Skeletal muscle tissue (tissue), 4 donors: ENCODE results near the gene ASB5. TPM values are rescaled to one million over a fixed set of nuclear protein-coding genes. Genes with fewer than 3 reads are reported as not detected.
"Not testable (repeated sequence)": the region's sequence is repeated elsewhere in the genome, so short reads cannot be mapped to it uniquely, and the experiment has no call there.

Source experiments
- H3K27ac ChIP-seq: one replicate; pipeline ENCODE4 v1.7.0; 2013; ENCODE audit warnings: mild to moderate bottlenecking, low read depth, low read length, inconsistent platforms
- H3K27me3 ChIP-seq, 3 donors: one replicate each; pipeline ENCODE4 v1.7.0; 2013; ENCODE audit warnings: low read length in 3 of 3; ENCODE audit not compliant: control insufficient read depth in 3 of 3, insufficient read depth in 3 of 3
- H3K36me3 ChIP-seq, 3 donors: one replicate each; pipeline ENCODE4 v1.7.0; 2013; ENCODE audit warnings: low read length in 3 of 3; ENCODE audit not compliant: control insufficient read depth in 3 of 3, insufficient read depth in 3 of 3
- H3K4me1 ChIP-seq, 3 donors: one replicate each; pipeline ENCODE4 v1.7.0; 2013; ENCODE audit warnings: low read length in 3 of 3, mild to moderate bottlenecking in 3 of 3; ENCODE audit not compliant: control insufficient read depth in 3 of 3, insufficient read depth in 3 of 3
- H3K4me3 ChIP-seq, 3 donors: one replicate each; pipeline ENCODE4 v1.7.0; 2013; ENCODE audit warnings: low read length in 3 of 3
- H3K9ac ChIP-seq, 3 donors: one replicate each; pipeline ENCODE4 v1.7.0; 2013; ENCODE audit warnings: low read length in 3 of 3, mild to moderate bottlenecking in 3 of 3, moderate library complexity in 2 of 3, low read depth in 1 of 3
- H3K9me3 ChIP-seq, 3 donors: one replicate each; pipeline ENCODE4 v1.7.0; 2013; ENCODE audit warnings: low read length in 3 of 3; ENCODE audit not compliant: control insufficient read depth in 3 of 3
- total RNA-seq: library from RNA; depleted of rRNA; stranded (reverse); fragments of >200 nt; gene quantifications from one replicate; pipeline ENCODE4 v1.2.3, GENCODE V29; 2014
- donor health status: Osteomylitis.

Gene ASB5
- total RNA-seq, 1 donor from 2014 or later: 77.8 TPM

- Histone ChIP-seq H3K27me3 (no peaks in the 10 kb centered on the region), H3K9ac (no peak overlapping the region), H3K4me3 (no peak overlapping the region), H3K36me3 (no peaks in the 10 kb centered on the region), H3K27ac (no peak overlapping the region), H3K9me3 (no peaks in the 10 kb centered on the region), H3K4me1 (no peaks in the 10 kb centered on the region)
These were observed 31.5 kb upstream of the ASB5 start for GRCh38 chr4:176300565-176300964.

GRCh38 chr4:176300036-176300435, 31.0 kb upstream of the ASB5 start:
- Histone ChIP-seq H3K9ac (no peak overlapping the region), H3K36me3 (no peaks in the 10 kb centered on the region), H3K4me1 (no peaks in the 10 kb centered on the region), H3K27me3 (no peaks in the 10 kb centered on the region), H3K4me3 (no peak overlapping the region), H3K27ac (no peak overlapping the region), H3K9me3 (no peaks in the 10 kb centered on the region)

DNA sequence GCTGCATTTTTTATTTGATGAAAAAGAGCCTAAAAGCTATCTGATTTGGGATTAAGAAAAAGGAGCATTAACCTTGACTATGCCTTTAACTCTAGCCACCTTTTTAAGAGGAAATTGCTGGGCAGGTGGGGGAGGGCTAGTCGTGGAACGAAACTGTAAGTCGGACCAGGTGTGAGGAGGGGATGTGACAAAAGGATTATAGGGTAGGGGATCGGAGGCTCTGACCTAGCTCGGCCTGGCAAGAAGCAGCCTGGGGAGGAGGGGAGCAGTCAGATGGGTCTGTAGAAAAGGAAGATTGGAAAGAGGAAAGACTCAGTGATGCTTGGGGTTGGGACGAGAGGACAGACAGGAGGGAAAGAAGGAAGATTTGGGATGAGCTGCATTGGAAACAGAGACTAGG, 29.6 kb upstream of the ASB5 start:
- Histone ChIP-seq H3K36me3 (no peaks in the 10 kb centered on the region), H3K27me3 (no peaks in the 10 kb centered on the region), H3K4me1 (no peaks in the 10 kb centered on the region)

DNA sequence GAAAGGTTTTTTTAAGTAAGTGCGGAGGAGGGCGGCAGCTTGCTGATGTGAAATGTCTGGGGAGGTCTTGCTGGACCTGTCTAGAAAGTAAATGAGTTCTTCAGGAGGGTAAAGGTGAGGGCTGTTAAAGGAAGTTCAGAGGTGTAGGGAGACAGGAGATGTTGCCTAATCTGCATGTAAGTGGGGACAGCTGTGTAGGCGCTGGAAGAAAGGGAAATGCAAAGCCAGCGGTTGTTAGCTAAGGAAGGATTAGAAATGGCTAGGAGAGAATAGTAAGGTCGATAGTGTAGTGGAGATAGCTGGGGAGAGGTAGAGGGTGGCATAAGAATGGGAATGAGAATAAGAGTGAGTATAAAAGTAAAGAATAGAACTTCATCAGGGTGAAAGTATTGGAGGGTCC, 26.9 kb upstream of the ASB5 start:
- not testable (repeated sequence) for H3K36me3 ChIP-seq, H3K9me3 ChIP-seq, H3K9ac ChIP-seq, H3K27me3 ChIP-seq, H3K4me1 ChIP-seq, H3K27ac ChIP-seq, H3K4me3 ChIP-seq

More for the DNA sequence above, 29.6 kb upstream of the ASB5 start:
- Histone ChIP-seq H3K27ac (no peak overlapping the region), H3K4me3 (no peak overlapping the region), H3K9me3 (no peaks in the 10 kb centered on the region), H3K9ac (no peak overlapping the region)

DNA sequence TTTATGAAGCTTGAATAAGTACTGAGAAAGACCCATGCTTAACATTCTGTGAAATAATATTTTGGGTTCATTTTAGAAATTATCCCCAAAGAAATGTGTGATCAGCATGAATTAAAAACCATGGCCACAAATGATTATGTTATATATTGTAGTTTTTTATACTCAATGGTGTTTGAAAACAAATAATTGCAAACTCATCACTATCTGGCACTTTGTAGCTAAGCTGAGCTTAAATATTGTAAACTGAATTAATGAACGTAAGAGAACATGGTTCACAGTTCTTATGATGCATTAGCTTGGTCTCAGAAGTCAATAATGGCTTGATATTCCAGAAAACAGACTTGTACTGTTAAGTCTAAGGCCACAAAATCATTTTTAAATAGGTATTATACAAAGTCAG, 24.6 kb upstream of the ASB5 start:
- no peaks in the 10 kb centered on the region for H3K36me3 ChIP-seq
- H3K4me3 ChIP-seq: no peak overlapping the region
- no peaks in the 10 kb centered on the region for H3K9me3 ChIP-seq
- H3K4me1 ChIP-seq: no peaks in the 10 kb centered on the region
- no peak overlapping the region for H3K9ac ChIP-seq
- H3K27me3 ChIP-seq: no peaks in the 10 kb centered on the region
- H3K27ac ChIP-seq: no peak overlapping the region

DNA sequence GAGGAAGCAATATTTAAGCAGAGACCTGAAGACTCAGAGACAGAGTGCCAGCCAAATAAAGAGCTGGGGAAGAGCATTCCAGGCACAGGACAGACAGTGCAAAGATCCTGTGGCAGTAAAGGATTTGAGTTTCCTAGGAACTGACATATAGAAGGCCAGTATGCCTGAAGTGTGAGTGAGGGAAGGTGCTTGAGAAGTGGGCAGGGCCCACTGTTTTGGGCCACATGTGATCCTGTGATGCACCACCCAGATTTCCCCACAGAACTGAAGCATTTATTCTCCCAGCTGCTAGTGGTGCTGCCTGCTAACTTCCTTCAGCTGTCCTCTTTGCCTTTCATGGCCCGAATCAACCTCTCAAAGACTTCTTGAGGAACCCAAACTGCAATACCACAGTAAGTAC, 23.9 kb upstream of the ASB5 start:
- H3K9me3 ChIP-seq: no peaks in the 10 kb centered on the region
- H3K27ac ChIP-seq: no peak overlapping the region
- H3K4me1 ChIP-seq: no peaks in the 10 kb centered on the region
- H3K4me3 ChIP-seq: no peak overlapping the region
- H3K36me3 ChIP-seq: no peaks in the 10 kb centered on the region
- no peaks in the 10 kb centered on the region for H3K27me3 ChIP-seq
- H3K9ac ChIP-seq: no peak overlapping the region

GRCh38 chr4:176291748-176292147, 22.7 kb upstream of the ASB5 start:
- no peaks in the 10 kb centered on the region for H3K9me3 ChIP-seq
- H3K36me3 ChIP-seq: no peaks in the 10 kb centered on the region
- H3K27me3 ChIP-seq: no peaks in the 10 kb centered on the region
- no peak overlapping the region for H3K4me3 ChIP-seq
- no peak overlapping the region for H3K9ac ChIP-seq
- no peak overlapping the region for H3K27ac ChIP-seq
- H3K4me1 ChIP-seq: peaks cover 0 to 1% (median under 1%) of the 10 kb centered on the region in 3 donors

- H3K27me3 ChIP-seq: no peaks in the 10 kb centered on the region
- H3K9me3 ChIP-seq: no peaks in the 10 kb centered on the region
- H3K9ac ChIP-seq: no peak overlapping the region
- H3K4me3 ChIP-seq: no peak overlapping the region
- peaks cover 0 to 6% (median 6%) of the 10 kb centered on the region in 3 donors for H3K4me1 ChIP-seq
- H3K27ac ChIP-seq: no peak overlapping the region
- no peaks in the 10 kb centered on the region for H3K36me3 ChIP-seq
These were observed 21.5 kb upstream of the ASB5 start for GRCh38 chr4:176290520-176290919.

DNA sequence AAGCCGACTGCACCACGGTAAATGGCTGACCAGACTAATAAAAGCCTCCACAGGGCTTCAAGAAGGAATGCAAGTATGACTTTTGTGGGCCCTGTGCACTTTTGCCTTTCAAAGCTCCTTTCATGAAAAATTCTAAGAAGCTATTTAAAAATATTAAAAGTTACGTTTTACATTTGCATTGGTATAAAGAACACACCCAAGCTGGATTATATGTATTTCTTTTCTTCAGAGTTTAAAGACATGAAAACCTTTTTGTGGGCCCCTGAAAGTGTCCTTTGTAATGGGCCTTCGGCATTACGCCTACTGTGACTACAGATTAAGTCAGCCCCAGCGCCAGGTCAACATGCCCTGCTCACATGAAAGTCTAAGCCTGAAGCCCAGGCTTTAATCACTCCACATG, 20.5 kb upstream of the ASB5 start:
- H3K9ac ChIP-seq: no peak overlapping the region
- H3K4me3 ChIP-seq: no peak overlapping the region
- H3K27me3 ChIP-seq: no peaks in the 10 kb centered on the region
- H3K36me3 ChIP-seq: no peaks in the 10 kb centered on the region
- no peak overlapping the region for H3K27ac ChIP-seq
- peaks cover 0 to 6% (median 6%) of the 10 kb centered on the region in 3 donors for H3K4me1 ChIP-seq
- H3K9me3 ChIP-seq: no peaks in the 10 kb centered on the region

DNA sequence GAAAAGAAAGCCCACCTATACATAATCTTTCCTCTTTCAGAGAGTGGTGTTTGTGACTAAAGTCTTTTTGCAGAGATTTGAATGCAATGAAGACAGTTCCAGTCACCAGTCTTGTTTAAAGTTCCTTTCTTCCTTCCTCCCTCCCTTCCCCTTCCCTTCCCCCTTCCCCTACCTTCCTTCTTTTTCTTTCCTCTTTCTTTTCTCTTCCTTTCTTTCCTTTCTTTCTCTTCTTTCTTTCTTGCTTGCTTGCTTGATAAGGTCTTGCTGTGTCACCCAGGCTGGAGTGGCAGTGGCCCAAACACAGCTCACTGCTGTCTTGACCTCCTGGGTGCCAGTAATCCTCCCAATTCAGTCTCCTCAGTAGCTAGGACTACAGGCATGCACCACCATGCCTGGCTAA, 19.0 kb upstream of the ASB5 start:
- no peaks in the 10 kb centered on the region for H3K27me3 ChIP-seq
- H3K9me3 ChIP-seq: no peaks in the 10 kb centered on the region
- no peaks in the 10 kb centered on the region for H3K36me3 ChIP-seq
- no peak overlapping the region for H3K27ac ChIP-seq
- H3K9ac ChIP-seq: no peak overlapping the region
- H3K4me1 ChIP-seq: peaks cover 0 to 6% (median 6%) of the 10 kb centered on the region in 3 donors
- H3K4me3 ChIP-seq: no peak overlapping the region

DNA sequence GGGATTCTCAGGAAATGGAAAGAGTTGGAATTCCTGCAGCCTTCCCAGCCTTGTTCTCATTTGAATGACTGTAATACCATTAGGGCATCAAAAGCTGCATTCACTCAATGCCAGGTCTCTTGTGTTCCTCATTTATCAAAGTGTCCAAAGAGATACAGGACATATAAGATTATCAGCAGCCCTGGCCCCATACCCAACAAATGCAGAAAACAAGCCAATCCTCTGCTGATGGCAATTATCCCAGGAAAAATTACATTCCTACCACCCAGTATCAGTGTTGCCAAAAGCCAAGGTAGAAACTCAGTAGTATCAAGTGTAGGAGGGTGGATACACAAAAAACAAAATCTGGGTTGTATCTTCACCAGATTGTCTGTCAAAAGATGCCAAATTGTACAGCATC, 18.5 kb upstream of the ASB5 start:
- Histone ChIP-seq H3K4me1 (peaks cover 0 to 6% (median 6%) of the 10 kb centered on the region in 3 donors), H3K9me3 (no peaks in the 10 kb centered on the region), H3K4me3 (no peak overlapping the region), H3K9ac (no peak overlapping the region), H3K27me3 (no peaks in the 10 kb centered on the region), H3K27ac (no peak overlapping the region), H3K36me3 (no peaks in the 10 kb centered on the region)
